ENCODE measurements around the gene PC.

The PC gene

GRCh38 chr11:66854231-66854661 lies 103.9 kb downstream of the PC start:
- H3K4me3 ChIP-seq (ENCODE audit: low read length), result no peak overlapping the region
- TF ChIP-seq EZH2phosphoT487 (IDR thresholded peaks at IDR 0.05; ENCODE audit: low read length) (no peak), EZH2 (optimal IDR thresholded peaks at IDR 0.05; ENCODE audit: low read depth, low read length) (no peak)
- TF ChIP-seq, protein P1, sequence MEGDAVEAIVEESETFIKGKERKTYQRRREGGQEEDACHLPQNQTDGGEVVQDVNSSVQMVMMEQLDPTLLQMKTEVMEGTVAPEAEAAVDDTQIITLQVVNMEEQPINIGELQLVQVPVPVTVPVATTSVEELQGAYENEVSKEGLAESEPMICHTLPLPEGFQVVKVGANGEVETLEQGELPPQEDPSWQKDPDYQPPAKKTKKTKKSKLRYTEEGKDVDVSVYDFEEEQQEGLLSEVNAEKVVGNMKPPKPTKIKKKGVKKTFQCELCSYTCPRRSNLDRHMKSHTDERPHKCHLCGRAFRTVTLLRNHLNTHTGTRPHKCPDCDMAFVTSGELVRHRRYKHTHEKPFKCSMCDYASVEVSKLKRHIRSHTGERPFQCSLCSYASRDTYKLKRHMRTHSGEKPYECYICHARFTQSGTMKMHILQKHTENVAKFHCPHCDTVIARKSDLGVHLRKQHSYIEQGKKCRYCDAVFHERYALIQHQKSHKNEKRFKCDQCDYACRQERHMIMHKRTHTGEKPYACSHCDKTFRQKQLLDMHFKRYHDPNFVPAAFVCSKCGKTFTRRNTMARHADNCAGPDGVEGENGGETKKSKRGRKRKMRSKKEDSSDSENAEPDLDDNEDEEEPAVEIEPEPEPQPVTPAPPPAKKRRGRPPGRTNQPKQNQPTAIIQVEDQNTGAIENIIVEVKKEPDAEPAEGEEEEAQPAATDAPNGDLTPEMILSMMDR (IDR thresholded peaks at IDR 0.05; ENCODE audit: low read length), result no peak
- DNase-seq, result no peak

GRCh38 chr11:66853242-66854229 lies 104.6 kb downstream of the PC start:
- no peak for DNase-seq
- H3K27ac ChIP-seq (ENCODE audit: low read length), result no peak overlapping the region
- H3K9me2 ChIP-seq (replicated peaks; ENCODE audit: insufficient read depth, low read length), result no peaks in the 10 kb centered on the region

More at GRCh38 chr11:66854231-66854661, 103.9 kb downstream of the PC start:
- peaks cover 8% of the 10 kb centered on the region for H3K4me1 ChIP-seq (ENCODE audit: low read length)
- no peaks in the 10 kb centered on the region for H3K9me3 ChIP-seq (replicated peaks; ENCODE audit: insufficient read depth, low read length)
- H3K36me3 ChIP-seq (replicated peaks; ENCODE audit: insufficient read depth, low read length), result no peaks in the 10 kb centered on the region
- no peak overlapping the region for H3K9ac ChIP-seq (ENCODE audit: low read length)
- H3K79me2 ChIP-seq (ENCODE audit: low read length), result no peaks in the 10 kb centered on the region
- H3K4me2 ChIP-seq (ENCODE audit: low read depth, low read length), result no peak overlapping the region
- no peaks in the 10 kb centered on the region for H4K20me1 ChIP-seq (ENCODE audit: insufficient read depth, low read length)
- H3K9me2 ChIP-seq (replicated peaks; ENCODE audit: insufficient read depth, low read length), result no peaks in the 10 kb centered on the region
- no peak overlapping the region for H2AFZ ChIP-seq (ENCODE audit: low read length)
- H3F3A ChIP-seq (ENCODE audit: insufficient read depth, low read length), result no peaks in the 10 kb centered on the region
- no peak overlapping the region for H3K27ac ChIP-seq (ENCODE audit: low read length)
- no peaks in the 10 kb centered on the region for H3K27me3 ChIP-seq (replicated peaks; ENCODE audit: insufficient read depth, low read length)

DNA sequence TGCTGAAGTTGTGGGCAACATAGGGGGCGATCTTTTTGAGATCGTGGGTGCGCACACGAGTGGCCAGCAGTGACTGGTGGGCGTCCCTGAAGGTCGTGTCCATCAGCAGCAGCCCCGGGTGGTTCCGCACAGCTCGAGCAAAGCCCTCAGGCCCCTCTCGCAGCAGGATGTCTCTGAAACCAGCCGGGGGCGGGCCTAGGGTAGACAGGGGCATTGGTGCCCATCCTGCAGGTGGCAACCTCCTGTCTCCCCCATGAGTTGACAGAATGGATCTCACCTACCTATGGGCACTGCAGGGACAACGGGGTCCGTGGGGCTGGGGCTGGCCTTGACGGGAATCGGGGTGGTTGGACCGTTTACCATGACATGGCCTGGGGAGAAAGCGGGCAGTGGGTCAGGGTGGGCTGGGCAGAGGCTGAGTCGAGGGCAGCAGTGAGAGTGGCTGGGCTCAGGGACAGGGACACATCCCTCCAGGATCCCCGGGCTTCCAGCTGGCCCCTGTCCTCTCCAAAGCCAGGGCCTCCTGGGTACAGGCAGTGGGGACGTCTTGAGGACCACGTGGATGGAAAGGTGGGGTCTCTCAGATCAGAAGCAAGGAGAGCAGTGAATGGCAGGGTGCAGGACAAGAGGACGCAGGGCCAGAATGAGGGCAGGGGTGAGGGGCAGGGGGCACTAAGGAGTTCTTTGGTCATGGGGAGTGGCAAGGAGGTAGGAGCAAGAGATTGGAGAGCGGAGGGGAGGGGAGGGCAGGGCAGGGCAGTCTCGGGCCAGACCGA lies 105.5 kb downstream of the PC start:
- Histone ChIP-seq H3K79me2 (ENCODE audit: low read length) (no peaks in the 10 kb centered on the region), H3K9me2 (replicated peaks; ENCODE audit: insufficient read depth, low read length) (no peaks in the 10 kb centered on the region), H3K4me1 (ENCODE audit: low read length) (peaks cover 8% of the 10 kb centered on the region), H3K36me3 (replicated peaks; ENCODE audit: insufficient read depth, low read length) (no peaks in the 10 kb centered on the region), H4K20me1 (ENCODE audit: insufficient read depth, low read length) (no peaks in the 10 kb centered on the region), H3K4me3 (ENCODE audit: low read length) (no peak overlapping the region), H3K27ac (ENCODE audit: low read length) (no peak overlapping the region), H2AFZ (ENCODE audit: low read length) (peak overlapping the region; percentile 51; the same call in 1 of the 2 replicates), H3F3A (ENCODE audit: insufficient read depth, low read length) (no peaks in the 10 kb centered on the region), H3K27me3 (replicated peaks; ENCODE audit: insufficient read depth, low read length) (no peaks in the 10 kb centered on the region), H3K4me2 (ENCODE audit: low read depth, low read length) (no peak overlapping the region), H3K9ac (ENCODE audit: low read length) (no peak overlapping the region), H3K9me3 (replicated peaks; ENCODE audit: insufficient read depth, low read length) (no peaks in the 10 kb centered on the region)
- DNase-seq, result no peak
- TF ChIP-seq EZH2 (optimal IDR thresholded peaks at IDR 0.05; ENCODE audit: low read depth, low read length) (no peak), EZH2phosphoT487 (IDR thresholded peaks at IDR 0.05; ENCODE audit: low read length) (no peak)
- TF ChIP-seq, protein P1 (IDR thresholded peaks at IDR 0.05; ENCODE audit: low read length), result no peak

More at GRCh38 chr11:66853242-66854229, 104.6 kb downstream of the PC start:
- H3K4me2 ChIP-seq (ENCODE audit: low read depth, low read length), result no peak overlapping the region
- H2AFZ ChIP-seq (ENCODE audit: low read length), result no peak overlapping the region
- H3F3A ChIP-seq (ENCODE audit: insufficient read depth, low read length), result no peaks in the 10 kb centered on the region
- H3K36me3 ChIP-seq (replicated peaks; ENCODE audit: insufficient read depth, low read length), result no peaks in the 10 kb centered on the region
- no peaks in the 10 kb centered on the region for H3K79me2 ChIP-seq (ENCODE audit: low read length)
- no peak for TF ChIP-seq EZH2 (optimal IDR thresholded peaks at IDR 0.05; ENCODE audit: low read depth, low read length)
- TF ChIP-seq, protein P1 (IDR thresholded peaks at IDR 0.05; ENCODE audit: low read length), result no peak
- TF ChIP-seq EZH2phosphoT487 (IDR thresholded peaks at IDR 0.05; ENCODE audit: low read length), result no peak
- H4K20me1 ChIP-seq (ENCODE audit: insufficient read depth, low read length), result no peaks in the 10 kb centered on the region
- H3K27me3 ChIP-seq (replicated peaks; ENCODE audit: insufficient read depth, low read length), result no peaks in the 10 kb centered on the region
- H3K4me1 ChIP-seq (ENCODE audit: low read length), result peaks cover 8% of the 10 kb centered on the region
- H3K9me3 ChIP-seq (replicated peaks; ENCODE audit: insufficient read depth, low read length), result no peaks in the 10 kb centered on the region
- H3K9ac ChIP-seq (ENCODE audit: low read length), result no peak overlapping the region
- H3K4me3 ChIP-seq (ENCODE audit: low read length), result no peak overlapping the region

Measured in MM.1S (cell line).